ENCODE measurements around the gene RPL6. TPM values are rescaled to one million over a fixed set of nuclear protein-coding genes. Genes with fewer than 3 reads are reported as not detected.
"Not testable (repeated sequence)": the region's sequence is repeated elsewhere in the genome, so short reads cannot be mapped to it uniquely, and the experiment has no call there.

RPL6 gene
- polyA plus RNA-seq, 1 of the 3 experiments (the other 2 are of a cell fraction): 2,073 TPM

- CTCF ChIA-PET: interaction anchor here (0.5 to 1.6 kb wide), 4 partner anchors 14 to 641 kb away, joined by 3 read pairs; no protein-coding TSS in a partner anchor
These were observed 48.9 kb upstream of the RPL6 start for GRCh38 chr12:112458330-112458729.

GRCh38 chr12:112457142-112457541, 47.7 kb upstream of the RPL6 start:
- H3K9me2 ChIP-seq; H3K4me1 ChIP-seq (ENCODE audit: control insufficient read depth in 1 of 2, insufficient read depth in 2 of 2, low read depth in 1 of 2, low read length in 1 of 2); H3K27me3 ChIP-seq (ENCODE audit: insufficient read depth); H3F3A ChIP-seq (replicated peaks; ENCODE audit: insufficient read depth); H4K20me1 ChIP-seq (ENCODE audit: insufficient read depth); POLR2A ChIA-PET; CTCF ChIA-PET; DNase-seq; H3K9me3 ChIP-seq; H3K9ac ChIP-seq; H3K27ac ChIP-seq (ENCODE audit: low read depth in 2 of 2, low read length in 1 of 2); H3K4me2 ChIP-seq; H2AFZ ChIP-seq (ENCODE audit: low read depth); H3K4me3 ChIP-seq (ENCODE audit: low read depth in 2 of 2, low read length in 1 of 2): not testable (repeated sequence)
- peaks cover 21 to 49% of the 10 kb centered on the region in 2 experiments for H3K36me3 ChIP-seq (replicated peaks in 1 of 2; ENCODE audit: control insufficient read depth in 1 of 2, insufficient read depth in 2 of 2, low read length in 1 of 2)
- WGBS (ENCODE audit: low lambda C conversion rate): 93% methylated on average over 1 of the region's 1 CpG
- peaks cover 11% of the 10 kb centered on the region; the same call in 1 of the 2 replicates for H3K79me2 ChIP-seq (ENCODE audit: insufficient read depth)

More at GRCh38 chr12:112458330-112458729, 48.9 kb upstream of the RPL6 start:
- no peaks in the 10 kb centered on the region for H3K9me2 ChIP-seq
- peaks cover 21 to 48% of the 10 kb centered on the region in 2 experiments for H3K36me3 ChIP-seq (replicated peaks in 1 of 2; ENCODE audit: control insufficient read depth in 1 of 2, insufficient read depth in 2 of 2, low read length in 1 of 2)
- H3K4me3 ChIP-seq (ENCODE audit: low read depth in 2 of 2, low read length in 1 of 2): no peak overlapping the region
- H3K9me3 ChIP-seq: no peaks in the 10 kb centered on the region
- no peaks in the 10 kb centered on the region for H3K4me1 ChIP-seq (ENCODE audit: control insufficient read depth in 1 of 2, insufficient read depth in 2 of 2, low read depth in 1 of 2, low read length in 1 of 2)
- POLR2A ChIA-PET: no interaction called here
- H3K79me2 ChIP-seq (ENCODE audit: insufficient read depth): peaks cover 13% of the 10 kb centered on the region; the same call in 1 of the 2 replicates
- TF ChIP-seq FOXJ3 (CRISPR knock-in tag; IDR thresholded peaks at IDR 0.05) (no peak), SMC3 (IDR thresholded peaks at IDR 0.05; ENCODE audit: low read depth, low read length) (no peak), TEAD4 (IDR thresholded peaks at IDR 0.05; ENCODE audit: borderline replicate concordance, insufficient read depth) (no peak), FOXM1 (IDR thresholded peaks at IDR 0.05; ENCODE audit: low read depth) (no peak), RCOR1 (IDR thresholded peaks at IDR 0.05; ENCODE audit: low read length) (no peak)
- no peak overlapping the region for H3K27ac ChIP-seq (ENCODE audit: low read depth in 2 of 2, low read length in 1 of 2)
- H3K4me2 ChIP-seq: no peak overlapping the region
- no peak for DNase-seq
- no peaks in the 10 kb centered on the region for H3K27me3 ChIP-seq (ENCODE audit: insufficient read depth)
- H2AFZ ChIP-seq (ENCODE audit: low read depth): no peak overlapping the region
- no peak overlapping the region for H3K9ac ChIP-seq
- H4K20me1 ChIP-seq (ENCODE audit: insufficient read depth): no peaks in the 10 kb centered on the region
- WGBS (ENCODE audit: low lambda C conversion rate): 90% methylated on average over 4 of the region's 4 CpGs
- H3F3A ChIP-seq (replicated peaks; ENCODE audit: insufficient read depth): no peaks in the 10 kb centered on the region

GRCh38 chr12:112456029-112456428, 46.6 kb upstream of the RPL6 start:
- Histone ChIP-seq H2AFZ (ENCODE audit: low read depth) (no peak overlapping the region), H3K27ac (ENCODE audit: low read depth in 2 of 2, low read length in 1 of 2) (no peak overlapping the region), H3K4me2 (no peak overlapping the region), H3K4me1 (ENCODE audit: control insufficient read depth in 1 of 2, insufficient read depth in 2 of 2, low read depth in 1 of 2, low read length in 1 of 2) (no peaks in the 10 kb centered on the region), H3K9me2 (no peaks in the 10 kb centered on the region), H3K79me2 (ENCODE audit: insufficient read depth) (peaks cover 5% of the 10 kb centered on the region; the same call in 1 of the 2 replicates), H3K27me3 (ENCODE audit: insufficient read depth) (no peaks in the 10 kb centered on the region), H4K20me1 (ENCODE audit: insufficient read depth) (no peaks in the 10 kb centered on the region), H3F3A (replicated peaks; ENCODE audit: insufficient read depth) (no peaks in the 10 kb centered on the region), H3K9me3 (no peaks in the 10 kb centered on the region), H3K36me3 (replicated peaks in 1 of 2; ENCODE audit: control insufficient read depth in 1 of 2, insufficient read depth in 2 of 2, low read length in 1 of 2) (peaks cover 21 to 54% of the 10 kb centered on the region in 2 experiments), H3K9ac (no peak overlapping the region), H3K4me3 (ENCODE audit: low read depth in 2 of 2, low read length in 1 of 2) (no peak overlapping the region)
- DNase-seq: no peak
- WGBS (ENCODE audit: low lambda C conversion rate): 95% methylated on average over 7 of the region's 7 CpGs
- TF ChIP-seq GATA2 (CRISPR knock-in tag; IDR thresholded peaks at IDR 0.05): no peak
- no peak for TF ChIP-seq SIN3A (IDR thresholded peaks at IDR 0.05; ENCODE audit: borderline replicate concordance, low read depth, low read length)
- no peak for TF ChIP-seq FOXM1 (IDR thresholded peaks at IDR 0.05; ENCODE audit: low read depth)
- no peak for TF ChIP-seq MAX (IDR thresholded peaks at IDR 0.05; ENCODE audit: low read depth)
- TF ChIP-seq USF1 (IDR thresholded peaks at IDR 0.05; ENCODE audit: borderline replicate concordance, low read depth): no peak
- TF ChIP-seq FOSL2 (IDR thresholded peaks at IDR 0.05; ENCODE audit: borderline replicate concordance, low read depth): no peak
- TF ChIP-seq IRF3 (IDR thresholded peaks at IDR 0.05; ENCODE audit: low read depth, low read length): no peak
- no peak for TF ChIP-seq ELF1 (IDR thresholded peaks at IDR 0.05)
- ChIA-PET CTCF (interaction anchor here (0.6 to 0.7 kb wide), 2 partner anchors 10 to 1986 kb away, joined by 3 read pairs; no protein-coding TSS in a partner anchor), POLR2A (interaction anchor here (0.7 kb wide), 2 partner anchors 14 to 334 kb away, joined by 3 to 5 read pairs; no protein-coding TSS in a partner anchor)
